Measurements from ENCODE around the gene INA. TPM values are rescaled to one million over a fixed set of nuclear protein-coding genes. Genes with fewer than 3 reads are reported as not detected.
"Not testable (repeated sequence)": the region's sequence is repeated elsewhere in the genome, so short reads cannot be mapped to it uniquely, and the experiment has no call there.

Gene INA
- polyA plus RNA-seq, 6 donors from 2014 or later = not detected

GRCh38 chr10:103254113-103254512 lies 22.8 kb upstream of the INA start:
- peaks cover 0 to 4% (median 4%) of the 10 kb centered on the region in 3 donors for H3K4me1 Mint-ChIP-seq
- H3K27ac Mint-ChIP-seq = peak overlapping the region in 1 of 6 donors; percentile 90
- ATAC-seq (ENCODE audit: low read depth in 2 of 2) (no peak), DNase-seq (no peak)
- peaks cover 4 to 5% (median 5%) of the 10 kb centered on the region in 3 donors for H3K27me3 Mint-ChIP-seq
- no peak overlapping the region for H3K4me3 Mint-ChIP-seq
- H3K9me3 Mint-ChIP-seq = peaks cover 4 to 6% (median 5%) of the 10 kb centered on the region in 7 donors
- peaks cover 4 to 5% of the 10 kb centered on the region in 2 donors for H3K36me3 Mint-ChIP-seq

GRCh38 chr10:103254538-103255325 lies 22.2 kb upstream of the INA start:
- H3K4me3 Mint-ChIP-seq = no peak overlapping the region
- H3K27ac Mint-ChIP-seq = no peak overlapping the region
- peaks cover 7 to 8% of the 10 kb centered on the region in 2 donors for H3K36me3 Mint-ChIP-seq
- peaks cover 0 to 4% (median 4%) of the 10 kb centered on the region in 3 donors for H3K4me1 Mint-ChIP-seq
- ATAC-seq (ENCODE audit: low read depth in 2 of 2) (no peak), DNase-seq (no peak)
- peaks cover 5 to 8% (median 8%) of the 10 kb centered on the region in 3 donors for H3K27me3 Mint-ChIP-seq
- peaks cover 7 to 12% (median 10%) of the 10 kb centered on the region in 7 donors for H3K9me3 Mint-ChIP-seq

- no peak for DNase-seq
- Mint-ChIP-seq H3K36me3 (peaks cover 13 to 21% of the 10 kb centered on the region in 2 donors), H3K27ac (no peak overlapping the region), H3K27me3 (peaks cover 11 to 23% (median 15%) of the 10 kb centered on the region in 3 donors), H3K9me3 (peaks cover 8 to 26% (median 24%) of the 10 kb centered on the region in 7 donors), H3K4me1 (no peaks in the 10 kb centered on the region), H3K4me3 (no peak overlapping the region)
- no peak for ATAC-seq (ENCODE audit: low read depth in 2 of 2)
These were observed 20.3 kb upstream of the INA start for GRCh38 chr10:103256613-103257012.

DNA sequence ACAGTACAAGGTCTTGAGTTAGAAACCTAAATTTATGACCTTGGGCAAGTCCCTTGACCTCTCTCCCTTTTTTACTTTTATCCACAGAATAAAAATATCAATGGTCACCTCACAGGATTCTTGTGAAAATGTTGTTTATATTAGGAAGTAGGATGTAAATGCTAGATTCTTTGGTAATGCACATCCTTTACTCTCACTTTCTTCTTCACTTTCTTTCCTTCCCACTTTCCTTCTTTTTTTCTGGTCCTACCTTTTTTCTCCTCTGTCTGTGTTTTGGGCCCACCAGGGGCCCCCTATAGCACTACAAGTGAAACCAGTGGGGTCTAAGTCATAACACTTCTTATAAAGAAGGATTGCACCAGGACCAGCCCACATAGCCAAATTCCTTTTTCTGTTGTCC lies 19.1 kb upstream of the INA start:
- Mint-ChIP-seq H3K4me1 (no peaks in the 10 kb centered on the region), H3K36me3 (peaks cover 13 to 21% of the 10 kb centered on the region in 2 donors), H3K27ac (no peak overlapping the region), H3K27me3 (peaks cover 16 to 35% (median 22%) of the 10 kb centered on the region in 3 donors), H3K9me3 (peaks cover 12 to 28% (median 26%) of the 10 kb centered on the region in 7 donors), H3K4me3 (no peak overlapping the region)
- DNase-seq (no peak), ATAC-seq (ENCODE audit: low read depth in 2 of 2) (no peak)

DNA sequence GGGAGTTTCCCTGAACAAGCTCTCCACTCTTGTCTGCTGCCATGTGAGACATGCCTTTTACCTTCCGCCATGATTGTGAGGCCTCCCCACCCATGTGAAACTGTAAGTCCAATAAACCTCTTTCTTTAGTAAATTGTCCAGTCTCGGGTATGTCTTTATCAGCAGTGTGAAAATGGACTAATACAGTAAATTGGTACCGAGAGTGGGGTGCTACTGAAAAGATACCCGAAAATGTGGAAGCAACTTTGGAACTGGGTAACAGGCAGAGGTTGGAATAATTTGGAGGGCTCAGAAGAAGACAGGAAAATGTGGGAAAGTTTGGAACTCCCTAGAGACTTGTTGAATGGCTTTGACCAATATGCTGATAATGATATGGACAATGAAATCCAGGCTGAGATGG lies 18.0 kb upstream of the INA start:
- H3K4me1 Mint-ChIP-seq; DNase-seq; H3K4me3 Mint-ChIP-seq; ATAC-seq (ENCODE audit: low read depth in 2 of 2); H3K27ac Mint-ChIP-seq: not testable (repeated sequence)
- Mint-ChIP-seq H3K9me3 (peaks cover 12 to 28% (median 26%) of the 10 kb centered on the region in 7 donors), H3K36me3 (peaks cover 13 to 21% of the 10 kb centered on the region in 2 donors), H3K27me3 (peaks cover 20 to 41% (median 32%) of the 10 kb centered on the region in 3 donors)

DNA sequence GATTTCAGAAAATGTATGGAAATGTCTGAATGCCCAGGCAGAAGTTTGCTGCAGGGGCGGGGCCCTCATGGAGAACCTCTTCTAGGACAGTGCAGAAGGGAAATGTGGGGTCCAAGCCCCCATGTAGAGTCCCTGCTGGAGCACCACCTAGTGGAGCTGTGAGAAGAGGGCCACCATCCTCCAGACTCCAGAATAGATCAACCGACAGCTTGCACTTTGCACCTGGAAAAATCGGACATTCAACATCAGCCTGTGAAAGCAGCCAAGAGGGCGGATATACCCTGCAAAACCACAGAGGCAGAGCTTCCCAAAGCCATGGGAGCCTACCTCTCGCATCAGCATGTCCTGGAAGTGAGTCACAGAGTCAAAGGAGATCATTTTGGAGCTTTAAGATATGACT lies 16.9 kb upstream of the INA start:
- Mint-ChIP-seq H3K27me3 (peaks cover 25 to 41% (median 40%) of the 10 kb centered on the region in 3 donors), H3K9me3 (peaks cover 12 to 28% (median 26%) of the 10 kb centered on the region in 7 donors)
- no peak for DNase-seq

DNA sequence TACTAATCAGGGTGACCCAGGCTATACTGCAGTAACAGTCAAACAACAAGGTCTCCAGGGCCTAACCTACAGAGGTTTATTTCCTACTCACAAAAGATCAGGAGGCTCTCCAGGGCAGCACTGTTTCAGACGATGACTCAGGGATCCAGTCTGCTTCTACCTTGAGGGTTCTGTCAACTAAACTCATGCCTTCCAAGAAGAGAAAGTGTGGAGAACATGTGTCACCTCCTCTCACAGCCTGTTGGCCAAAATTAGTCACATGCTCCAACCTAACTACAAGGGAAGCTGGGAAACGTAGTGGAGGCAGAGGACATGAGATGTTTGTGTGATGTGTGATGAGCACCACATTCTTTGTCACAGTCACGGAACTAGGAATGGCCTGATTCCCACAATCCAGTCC lies 14.7 kb upstream of the INA start:
- H3K4me1 Mint-ChIP-seq = no peaks in the 10 kb centered on the region
- H3K36me3 Mint-ChIP-seq = peaks cover 13 to 21% of the 10 kb centered on the region in 2 donors
- no peak overlapping the region for H3K27ac Mint-ChIP-seq
- H3K4me3 Mint-ChIP-seq = no peak overlapping the region
- DNase-seq (no peak), ATAC-seq (ENCODE audit: low read depth in 2 of 2) (no peak)
- peaks cover 12 to 28% (median 26%) of the 10 kb centered on the region in 7 donors for H3K9me3 Mint-ChIP-seq
- H3K27me3 Mint-ChIP-seq = peaks cover 37 to 52% (median 51%) of the 10 kb centered on the region in 3 donors

More for the DNA sequence above, 16.9 kb upstream of the INA start:
- Mint-ChIP-seq H3K4me1 (no peaks in the 10 kb centered on the region), H3K4me3 (no peak overlapping the region), H3K27ac (no peak overlapping the region), H3K36me3 (peaks cover 13 to 21% of the 10 kb centered on the region in 2 donors)
- no peak for ATAC-seq (ENCODE audit: low read depth in 2 of 2)

GRCh38 chr10:103265717-103266329 lies 11.1 kb upstream of the INA start:
- Mint-ChIP-seq H3K27me3 (peaks cover 43 to 54% (median 50%) of the 10 kb centered on the region in 3 donors), H3K36me3 (peaks cover 3 to 5% of the 10 kb centered on the region in 2 donors), H3K27ac (no peak overlapping the region), H3K4me1 (no peaks in the 10 kb centered on the region), H3K9me3 (peaks cover 4 to 9% (median 5%) of the 10 kb centered on the region in 7 donors), H3K4me3 (no peak overlapping the region)
- DNase-seq = no peak
- no peak for ATAC-seq (ENCODE audit: low read depth in 2 of 2)

- ATAC-seq (ENCODE audit: low read depth in 2 of 2) (no peak), DNase-seq (no peak)
- H3K9me3 Mint-ChIP-seq = peaks cover 0 to 1% (median 0%) of the 10 kb centered on the region in 7 donors
- H3K27me3 Mint-ChIP-seq = peaks cover 34 to 72% (median 57%) of the 10 kb centered on the region in 3 donors
- H3K36me3 Mint-ChIP-seq = no peaks in the 10 kb centered on the region
- H3K4me1 Mint-ChIP-seq = peaks cover 8 to 11% (median 8%) of the 10 kb centered on the region in 3 donors
- no peak overlapping the region for H3K27ac Mint-ChIP-seq
- H3K4me3 Mint-ChIP-seq = no peak overlapping the region
These were observed 3.9 kb upstream of the INA start for GRCh38 chr10:103273041-103273441.

GRCh38 chr10:103276251-103276895 lies 565 bp upstream of the INA start:
- Mint-ChIP-seq H3K36me3 (peaks cover 4 to 8% of the 10 kb centered on the region in 2 donors), H3K27me3 (peaks cover 48 to 88% (median 78%) of the 10 kb centered on the region in 3 donors), H3K4me3 (peak overlapping the region in 7 of 8 donors; percentile 50 to 82 (median 72)), H3K4me1 (peaks cover 8 to 14% (median 11%) of the 10 kb centered on the region in 3 donors), H3K9me3 (peaks cover 3 to 9% (median 5%) of the 10 kb centered on the region in 7 donors), H3K27ac (peak overlapping the region in 1 of 6 donors; percentile 75)
- ATAC-seq (ENCODE audit: low read depth in 2 of 2) (no peak), DNase-seq (no peak)

DNA sequence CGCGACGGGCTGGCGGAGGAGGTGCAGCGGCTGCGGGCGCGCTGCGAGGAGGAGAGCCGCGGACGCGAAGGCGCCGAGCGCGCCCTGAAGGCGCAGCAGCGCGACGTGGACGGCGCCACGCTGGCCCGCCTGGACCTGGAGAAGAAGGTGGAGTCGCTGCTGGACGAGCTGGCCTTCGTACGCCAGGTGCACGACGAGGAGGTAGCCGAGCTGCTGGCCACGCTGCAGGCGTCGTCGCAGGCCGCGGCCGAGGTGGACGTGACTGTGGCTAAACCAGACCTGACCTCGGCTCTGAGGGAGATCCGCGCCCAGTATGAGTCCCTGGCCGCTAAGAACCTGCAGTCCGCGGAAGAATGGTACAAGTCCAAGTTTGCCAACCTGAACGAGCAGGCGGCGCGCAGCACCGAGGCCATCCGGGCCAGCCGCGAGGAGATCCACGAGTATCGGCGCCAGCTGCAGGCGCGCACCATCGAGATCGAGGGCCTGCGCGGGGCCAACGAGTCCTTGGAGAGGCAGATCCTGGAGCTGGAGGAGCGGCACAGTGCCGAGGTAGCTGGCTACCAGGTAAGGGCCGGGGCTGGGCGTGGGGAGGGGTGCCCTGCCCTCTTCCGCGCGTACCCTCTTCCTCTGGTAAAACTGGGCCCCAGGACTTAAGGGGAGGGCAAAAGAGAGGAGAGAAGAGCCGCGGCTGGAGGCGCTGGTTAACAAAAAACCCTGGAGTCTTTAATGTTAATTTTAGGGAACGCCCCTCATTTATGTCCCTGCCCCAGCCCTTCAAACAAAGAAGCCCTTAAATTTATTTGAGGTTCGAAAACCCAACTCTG lies 987 bp downstream of the INA start:
- H3K27me3 Mint-ChIP-seq = peaks cover 53 to 86% (median 70%) of the 10 kb centered on the region in 3 donors
- H3K36me3 Mint-ChIP-seq = peaks cover 4 to 8% of the 10 kb centered on the region in 2 donors
- ATAC-seq (ENCODE audit: low read depth in 2 of 2) = no peak
- no peak for DNase-seq
- H3K27ac Mint-ChIP-seq = no peak overlapping the region
- peak overlapping the region in 6 of 8 donors; percentile 31 to 80 (median 56) for H3K4me3 Mint-ChIP-seq
- H3K4me1 Mint-ChIP-seq = peaks cover 8 to 18% (median 14%) of the 10 kb centered on the region in 3 donors
- peaks cover 3 to 9% (median 5%) of the 10 kb centered on the region in 7 donors for H3K9me3 Mint-ChIP-seq

GRCh38 chr10:103278537-103278823 lies 1.5 kb downstream of the INA start:
- Mint-ChIP-seq H3K4me3 (peak overlapping the region in 6 of 8 donors; percentile 31 to 80 (median 56)), H3K27me3 (peaks cover 57 to 83% (median 64%) of the 10 kb centered on the region in 3 donors), H3K9me3 (peaks cover 3 to 9% (median 5%) of the 10 kb centered on the region in 7 donors), H3K27ac (peak overlapping the region in 1 of 6 donors; percentile 94), H3K36me3 (peaks cover 4 to 8% of the 10 kb centered on the region in 2 donors), H3K4me1 (peaks cover 8 to 18% (median 14%) of the 10 kb centered on the region in 3 donors)
- DNase-seq = no peak
- no peak for ATAC-seq (ENCODE audit: low read depth in 2 of 2)

Measured in naive B cell (primary cell).